Articular chondrocyte of knee joint (primary cell): ENCODE measurements around the gene PABPN1. TPM values are rescaled to one million over a fixed set of nuclear protein-coding genes. Genes with fewer than 3 reads are reported as not detected.

ENCODE experiments used
- total RNA-seq: library from RNA; depleted of rRNA; stranded (reverse); fragments of >200 nt; gene quantifications from 2 replicates; pipeline ENCODE4 v1.2.3, GENCODE V29; 2012

Gene PABPN1
- 43.4 and 44.4 TPM in 2 replicates for total RNA-seq

DNA sequence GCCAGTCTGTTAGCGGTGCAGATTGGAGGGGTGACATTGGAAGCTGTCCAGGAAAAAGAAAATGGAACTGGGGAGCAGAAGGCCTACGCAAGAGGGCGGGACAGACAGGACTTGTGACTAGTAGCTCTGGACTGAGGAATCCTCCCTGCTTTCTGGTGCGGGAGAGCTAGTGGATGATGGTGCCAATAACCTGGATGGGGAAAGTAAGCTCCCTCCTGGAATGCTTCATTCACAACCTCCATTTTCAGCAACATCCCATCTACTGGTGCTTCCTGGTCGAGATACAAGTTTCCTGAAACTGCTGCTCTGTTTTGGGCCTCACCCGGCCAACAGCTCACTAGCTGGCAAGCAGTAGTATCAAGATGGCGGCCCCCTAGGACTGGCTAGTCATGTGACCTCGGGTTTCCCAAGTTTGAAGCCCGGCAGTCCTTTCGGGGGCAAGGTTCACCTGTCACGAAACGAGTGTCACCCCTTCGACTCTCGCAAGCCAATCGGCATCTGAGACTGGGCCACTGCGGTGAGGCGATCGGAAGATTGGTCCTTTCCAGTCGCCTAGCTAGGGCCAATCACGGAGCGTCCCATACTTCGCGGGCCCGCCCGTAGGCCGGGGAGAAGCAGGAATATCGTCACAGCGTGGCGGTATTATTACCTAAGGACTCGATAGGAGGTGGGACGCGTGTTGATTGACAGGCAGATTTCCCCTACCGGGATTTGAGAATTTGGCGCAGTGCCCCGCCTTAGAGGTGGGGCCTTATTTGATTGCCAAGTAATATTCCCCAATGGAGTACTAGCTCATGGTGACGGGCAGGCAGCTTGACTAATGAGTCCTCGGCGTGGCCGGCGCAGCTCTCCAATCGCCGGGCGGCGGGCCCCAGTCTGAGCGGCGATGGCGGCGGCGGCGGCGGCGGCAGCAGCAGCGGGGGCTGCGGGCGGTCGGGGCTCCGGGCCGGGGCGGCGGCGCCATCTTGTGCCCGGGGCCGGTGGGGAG, at the start of gene PABPN1:
PABPN1 (plus strand) TSS at position 874 of the 988 bp plus-strand sequence; CDS start at position 887, 13 bp downstream.

GRCh38 chr14:23286020-23286901, 35.0 kb upstream of the PABPN1 start, which contains the start of gene HOMEZ:
HOMEZ (minus strand) TSS chr14:23286132; CDS start chr14:23285952, 180 bp downstream.

DNA sequence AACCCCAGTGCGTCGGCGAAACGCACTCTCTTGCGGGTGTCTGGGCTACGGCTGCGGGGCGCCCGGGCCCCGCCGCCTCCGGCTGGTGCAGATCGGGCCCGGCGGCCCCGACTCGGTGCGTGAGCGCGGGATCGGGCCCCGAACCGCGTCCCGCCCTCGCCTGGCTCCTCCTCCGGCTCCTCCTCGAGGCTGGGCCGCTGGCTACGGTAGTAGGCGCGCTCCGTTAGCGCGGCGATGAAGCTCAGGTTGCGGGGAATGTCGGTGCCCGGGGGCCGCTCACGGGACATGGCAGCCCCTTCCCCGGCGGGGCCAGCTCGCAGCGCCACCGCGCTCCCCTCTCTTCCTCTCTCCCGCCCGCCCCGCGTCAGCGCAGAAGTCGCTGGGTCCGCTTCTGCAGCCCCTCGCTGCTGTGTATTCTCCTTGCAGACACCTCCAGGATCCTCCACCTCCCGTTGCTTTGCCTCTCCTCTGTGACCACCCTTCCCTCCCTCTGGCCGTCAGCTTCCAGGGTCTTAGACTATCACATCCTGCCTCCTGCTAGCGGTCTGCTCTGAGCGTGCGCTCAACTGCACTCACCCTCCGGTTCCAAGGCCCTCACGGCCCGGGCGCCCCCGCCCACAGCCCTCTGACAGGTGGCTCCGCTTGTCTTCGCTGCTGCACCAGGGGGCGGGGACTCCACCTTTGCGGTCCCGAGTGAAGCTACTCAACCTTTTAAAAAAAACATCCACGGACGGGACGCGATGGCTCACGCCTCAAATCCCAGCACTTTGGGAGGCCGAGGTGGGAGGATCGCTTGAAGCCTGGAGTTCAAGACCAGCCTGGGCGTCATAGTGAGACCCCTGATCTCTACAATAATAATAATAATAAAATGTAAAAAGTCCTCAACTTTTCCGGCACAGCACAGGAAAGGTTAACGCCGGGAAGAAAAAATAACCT, 18.7 kb upstream of the PABPN1 start, which contains the start of gene PPP1R3E:
PPP1R3E (minus strand) TSS at position 570 of the 936 bp plus-strand sequence; CDS start at position 287, 283 bp downstream.

DNA sequence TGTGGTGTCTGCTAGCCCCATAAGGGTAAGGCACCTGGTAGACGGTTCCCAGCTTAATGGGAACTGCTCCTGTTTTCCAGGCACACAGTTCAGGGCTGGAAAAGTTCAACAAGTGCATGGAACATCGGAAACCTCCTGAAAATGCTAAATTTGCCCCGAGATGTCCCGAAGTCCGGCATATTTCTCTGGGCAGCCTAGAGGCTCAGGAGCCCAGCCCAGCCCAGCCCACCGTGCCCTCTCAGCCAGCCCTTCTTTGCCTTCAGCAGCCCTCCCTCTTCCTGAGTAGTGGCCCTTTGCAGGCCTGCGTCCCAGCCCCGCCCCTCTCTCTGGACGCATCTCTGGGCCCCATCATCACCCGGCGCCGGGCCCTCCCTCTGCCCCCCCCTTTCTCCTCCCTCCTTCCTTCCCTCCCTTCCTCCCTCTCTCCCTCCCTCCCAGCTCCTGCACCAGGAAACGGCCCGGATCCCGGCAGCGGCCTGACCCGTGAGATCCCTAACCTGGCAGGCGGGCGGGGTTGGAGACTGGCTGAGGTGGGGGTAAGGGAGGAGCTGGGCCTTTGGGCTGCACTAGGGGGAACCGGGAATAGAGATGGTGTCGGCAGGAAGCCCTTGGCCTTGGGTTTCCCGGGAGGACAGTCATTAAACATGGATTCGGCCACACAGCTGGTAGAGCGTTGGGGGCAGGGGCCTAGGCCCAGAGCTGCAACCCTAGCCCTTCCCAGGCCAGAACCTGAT, 14.7 kb upstream of the PABPN1 start, which contains the start of gene BCL2L2:
BCL2L2 (plus strand) TSS at position 422 of the 734 bp plus-strand sequence. CDS start 935 bp downstream, outside the sequence.

GRCh38 chr14:23352506-23353432, 31.5 kb downstream of the PABPN1 start, which contains the start of gene SLC22A17:
SLC22A17 (minus strand) TSS chr14:23352887.

DNA sequence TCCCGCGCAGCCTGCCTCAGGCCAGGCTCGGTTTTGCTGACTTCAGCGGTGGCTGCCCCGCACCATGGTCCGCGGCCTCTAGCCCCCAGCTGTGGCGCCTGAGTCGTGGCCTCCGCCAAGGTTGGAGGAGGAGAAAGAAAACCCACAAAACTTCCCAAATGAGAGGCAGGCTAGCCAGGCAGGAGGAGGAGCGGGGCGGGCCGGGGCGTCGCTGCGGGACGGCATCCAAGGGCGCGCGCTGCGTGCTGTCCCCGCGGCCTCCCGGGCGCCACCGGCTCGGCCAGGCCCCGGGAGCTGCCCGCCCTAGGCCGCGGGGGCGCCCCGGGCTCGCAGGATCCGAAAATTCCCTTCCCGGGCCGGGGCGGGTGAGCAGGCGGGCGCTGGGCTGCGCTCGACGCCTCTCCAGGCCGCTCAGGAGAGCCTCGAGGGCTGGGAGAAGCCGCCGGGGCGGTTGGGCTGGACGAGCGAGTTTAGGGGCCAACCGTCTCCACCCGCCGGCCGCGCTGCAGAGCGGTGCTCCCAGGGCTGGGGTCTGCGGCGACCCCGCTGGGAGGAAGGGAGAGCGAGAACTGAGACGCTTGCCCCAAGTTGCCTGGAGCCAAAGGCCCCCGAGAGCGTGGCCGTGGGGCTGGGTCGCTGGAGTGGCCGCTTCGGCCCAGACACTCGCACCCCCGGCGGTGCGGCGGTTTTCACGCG, 43.9 kb downstream of the PABPN1 start, which contains the start of gene EFS:
EFS (minus strand) TSS at position 137 of the 696 bp plus-strand sequence. CDS start 147 bp downstream, outside the sequence.

DNA sequence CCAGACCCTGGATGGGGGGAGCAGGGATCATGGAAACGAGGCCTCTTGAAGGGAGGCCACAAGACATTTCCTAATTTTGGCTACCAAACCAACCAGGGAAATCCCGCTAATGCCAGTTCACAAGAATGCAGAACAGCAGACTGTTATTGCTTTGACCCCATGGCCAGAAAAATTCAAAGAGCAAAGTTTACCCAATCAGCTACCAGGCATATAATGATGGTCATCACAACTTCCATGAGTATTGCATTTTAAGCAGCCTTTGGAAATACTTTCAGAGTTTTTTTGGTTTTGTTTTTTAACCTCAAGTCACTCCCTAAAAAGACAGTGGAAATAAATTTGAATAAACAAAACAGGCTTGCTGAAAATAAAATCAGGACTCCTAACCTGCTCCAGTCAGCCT, 51.3 kb downstream of the PABPN1 start, which contains the start of gene IL25:
IL25 (plus strand) TSS at position 301 of the 400 bp plus-strand sequence.

Other genes with a start within 250 kb of the PABPN1 start
- gene ACIN1, start 226.3 kb upstream of the PABPN1 start, total RNA-seq = 103 and 105 TPM in 2 replicates
- gene C14orf119, start 226.0 kb upstream of the PABPN1 start, total RNA-seq = 44.0 and 45.7 TPM in 2 replicates
- 0.26 TPM in 1 of 2 replicates, not detected in the other for gene CIROP, start 216.5 kb upstream of the PABPN1 start, total RNA-seq
- gene CEBPE, start 202.2 kb upstream of the PABPN1 start, total RNA-seq = 0.13 TPM in 1 of 2 replicates, not detected in the other
- gene SLC7A8, start 137.8 kb upstream of the PABPN1 start, total RNA-seq = 94.3 and 98.6 TPM in 2 replicates
- not detected in 2 replicates for gene RNF212B, start 83.5 kb upstream of the PABPN1 start, total RNA-seq
- 6.1 and 7.8 TPM in 2 replicates for gene HOMEZ, start 35.3 kb upstream of the PABPN1 start, total RNA-seq
- gene PPP1R3E, start 18.6 kb upstream of the PABPN1 start, total RNA-seq = 7.2 and 10.8 TPM in 2 replicates
- 17.2 and 17.9 TPM in 2 replicates for gene BCL2L2, start 14.6 kb upstream of the PABPN1 start, total RNA-seq
- gene SLC22A17, start 31.4 kb downstream of the PABPN1 start, total RNA-seq = 17.1 and 18.3 TPM in 2 replicates
- gene EFS, start 43.7 kb downstream of the PABPN1 start, total RNA-seq = 15.5 and 18.4 TPM in 2 replicates
- not detected in 2 replicates for gene IL25, start 51.4 kb downstream of the PABPN1 start, total RNA-seq
- gene CMTM5, start 55.6 kb downstream of the PABPN1 start, total RNA-seq = 0.22 and 0.26 TPM in 2 replicates
- not detected in 2 replicates for gene MYH6, start 86.8 kb downstream of the PABPN1 start, total RNA-seq
- not detected in 2 replicates for gene MYH7, start 114.2 kb downstream of the PABPN1 start, total RNA-seq
- gene NGDN, start 148.2 kb downstream of the PABPN1 start, total RNA-seq = 37.7 and 49.9 TPM in 2 replicates
- gene ZFHX2, start 230.3 kb downstream of the PABPN1 start, total RNA-seq = 0.32 and 0.39 TPM in 2 replicates
- 24.0 and 25.0 TPM in 2 replicates for gene THTPA, start 234.8 kb downstream of the PABPN1 start, total RNA-seq
- gene AP1G2, start 246.3 kb downstream of the PABPN1 start, total RNA-seq = 7.1 and 14.4 TPM in 2 replicates